ENCODE results near the gene ZNF519.

ZNF519 gene

GRCh38 chr18:14100503-14101286 is 31.5 kb downstream of the ZNF519 start:
- no peak overlapping the region for H3K4me3 ChIP-seq (ENCODE audit: insufficient read length, low read depth)
- peaks cover 17% of the 10 kb centered on the region for H3K36me3 ChIP-seq (ENCODE audit: insufficient read depth, insufficient read length, low read length)
- no peaks in the 10 kb centered on the region for H3K27me3 ChIP-seq (ENCODE audit: insufficient read depth, insufficient read length)
- H3K4me1 ChIP-seq (ENCODE audit: insufficient read depth, insufficient read length) = no peaks in the 10 kb centered on the region
- H3K9me3 ChIP-seq (ENCODE audit: insufficient read depth, low read length) = peaks cover 31% of the 10 kb centered on the region
- TF ChIP-seq YY1 (IDR thresholded peaks at IDR 0.05; ENCODE audit: insufficient read depth, insufficient read length) = no peak
- no peak for TF ChIP-seq SUZ12 (IDR thresholded peaks at IDR 0.05; ENCODE audit: extremely low read depth, insufficient read depth, insufficient read length)
- no peak for TF ChIP-seq ZNF274 (IDR thresholded peaks at IDR 0.05; ENCODE audit: low read depth, low read length)
- no peak overlapping the region for H3K9ac ChIP-seq (ENCODE audit: insufficient read length, low read depth)
- DNase-seq (ENCODE audit: low read depth, low spot score) = no peak

GRCh38 chr18:14098428-14098827 is 33.8 kb downstream of the ZNF519 start:
- H3K4me3 ChIP-seq (ENCODE audit: insufficient read length, low read depth) = no peak overlapping the region
- peaks cover 17% of the 10 kb centered on the region for H3K36me3 ChIP-seq (ENCODE audit: insufficient read depth, insufficient read length, low read length)
- no peaks in the 10 kb centered on the region for H3K27me3 ChIP-seq (ENCODE audit: insufficient read depth, insufficient read length)
- H3K9me3 ChIP-seq (ENCODE audit: insufficient read depth, low read length) = peaks cover 8% of the 10 kb centered on the region; the same call in 1 of the 2 replicates
- TF ChIP-seq YY1 (IDR thresholded peaks at IDR 0.05; ENCODE audit: insufficient read depth, insufficient read length) (no peak), ZNF274 (IDR thresholded peaks at IDR 0.05; ENCODE audit: low read depth, low read length) (no peak), SUZ12 (IDR thresholded peaks at IDR 0.05; ENCODE audit: extremely low read depth, insufficient read depth, insufficient read length) (no peak)
- no peak for DNase-seq (ENCODE audit: low read depth, low spot score)
- no peaks in the 10 kb centered on the region for H3K4me1 ChIP-seq (ENCODE audit: insufficient read depth, insufficient read length)
- H3K9ac ChIP-seq (ENCODE audit: insufficient read length, low read depth) = no peak overlapping the region

GRCh38 chr18:14097761-14098160 is 34.5 kb downstream of the ZNF519 start:
- no peak overlapping the region for H3K9ac ChIP-seq (ENCODE audit: insufficient read length, low read depth)
- H3K36me3 ChIP-seq (ENCODE audit: insufficient read depth, insufficient read length, low read length) = peaks cover 17% of the 10 kb centered on the region
- TF ChIP-seq YY1 (IDR thresholded peaks at IDR 0.05; ENCODE audit: insufficient read depth, insufficient read length) (no peak), SUZ12 (IDR thresholded peaks at IDR 0.05; ENCODE audit: extremely low read depth, insufficient read depth, insufficient read length) (no peak), ZNF274 (IDR thresholded peaks at IDR 0.05; ENCODE audit: low read depth, low read length) (no peak)
- DNase-seq (ENCODE audit: low read depth, low spot score) = no peak
- H3K4me3 ChIP-seq (ENCODE audit: insufficient read length, low read depth) = no peak overlapping the region
- H3K9me3 ChIP-seq (ENCODE audit: insufficient read depth, low read length) = peaks cover 1% of the 10 kb centered on the region; the same call in 1 of the 2 replicates
- no peaks in the 10 kb centered on the region for H3K27me3 ChIP-seq (ENCODE audit: insufficient read depth, insufficient read length)
- H3K4me1 ChIP-seq (ENCODE audit: insufficient read depth, insufficient read length) = no peaks in the 10 kb centered on the region

DNA sequence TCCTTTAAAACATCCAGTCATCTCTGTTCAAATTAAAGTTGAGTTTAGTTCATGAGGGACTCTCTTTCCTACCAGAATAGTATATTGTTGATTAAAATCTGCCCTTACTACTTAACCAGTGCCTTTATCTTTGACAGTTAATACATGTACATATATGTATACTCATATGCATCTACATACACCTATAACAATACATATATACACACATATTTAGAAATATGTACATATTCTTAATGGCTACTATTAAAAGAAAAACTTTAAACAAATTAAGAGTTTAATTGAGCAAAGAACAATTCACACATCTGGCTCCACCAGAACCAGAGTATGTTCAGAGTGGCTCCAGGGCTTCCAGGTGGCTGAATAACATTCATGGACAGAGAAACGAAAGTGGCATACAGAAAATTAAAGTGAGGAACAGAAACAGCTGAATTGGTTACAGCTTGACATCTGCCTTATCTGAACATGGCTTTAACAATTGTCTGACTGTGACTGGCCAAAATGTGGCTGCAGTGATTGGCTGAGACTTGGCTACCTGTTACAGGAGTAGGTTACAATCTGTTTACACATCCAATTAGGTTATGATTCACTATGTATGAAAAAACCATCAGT is 38.8 kb downstream of the ZNF519 start:
- TF ChIP-seq YY1 (IDR thresholded peaks at IDR 0.05; ENCODE audit: insufficient read depth, insufficient read length) (no peak), ZNF274 (IDR thresholded peaks at IDR 0.05; ENCODE audit: low read depth, low read length) (no peak), SUZ12 (IDR thresholded peaks at IDR 0.05; ENCODE audit: extremely low read depth, insufficient read depth, insufficient read length) (no peak)
- Histone ChIP-seq H3K4me3 (ENCODE audit: insufficient read length, low read depth) (no peak overlapping the region), H3K27me3 (ENCODE audit: insufficient read depth, insufficient read length) (no peaks in the 10 kb centered on the region), H3K9ac (ENCODE audit: insufficient read length, low read depth) (no peak overlapping the region), H3K4me1 (ENCODE audit: insufficient read depth, insufficient read length) (no peaks in the 10 kb centered on the region), H3K9me3 (ENCODE audit: insufficient read depth, low read length) (no peaks in the 10 kb centered on the region), H3K36me3 (ENCODE audit: insufficient read depth, insufficient read length, low read length) (peaks cover 9% of the 10 kb centered on the region)
- DNase-seq (ENCODE audit: low read depth, low spot score) = no peak

- Histone ChIP-seq H3K4me1 (ENCODE audit: insufficient read depth, insufficient read length) (no peaks in the 10 kb centered on the region), H3K9me3 (ENCODE audit: insufficient read depth, low read length) (no peaks in the 10 kb centered on the region), H3K27me3 (ENCODE audit: insufficient read depth, insufficient read length) (no peaks in the 10 kb centered on the region), H3K4me3 (ENCODE audit: insufficient read length, low read depth) (no peak overlapping the region), H3K9ac (ENCODE audit: insufficient read length, low read depth) (no peak overlapping the region), H3K36me3 (ENCODE audit: insufficient read depth, insufficient read length, low read length) (peaks cover 9% of the 10 kb centered on the region)
- TF ChIP-seq ZNF274 (IDR thresholded peaks at IDR 0.05; ENCODE audit: low read depth, low read length) (no peak), SUZ12 (IDR thresholded peaks at IDR 0.05; ENCODE audit: extremely low read depth, insufficient read depth, insufficient read length) (no peak), YY1 (IDR thresholded peaks at IDR 0.05; ENCODE audit: insufficient read depth, insufficient read length) (no peak)
- no peak for DNase-seq (ENCODE audit: low read depth, low spot score)
These were observed 39.5 kb downstream of the ZNF519 start for GRCh38 chr18:14092625-14093306.

DNA sequence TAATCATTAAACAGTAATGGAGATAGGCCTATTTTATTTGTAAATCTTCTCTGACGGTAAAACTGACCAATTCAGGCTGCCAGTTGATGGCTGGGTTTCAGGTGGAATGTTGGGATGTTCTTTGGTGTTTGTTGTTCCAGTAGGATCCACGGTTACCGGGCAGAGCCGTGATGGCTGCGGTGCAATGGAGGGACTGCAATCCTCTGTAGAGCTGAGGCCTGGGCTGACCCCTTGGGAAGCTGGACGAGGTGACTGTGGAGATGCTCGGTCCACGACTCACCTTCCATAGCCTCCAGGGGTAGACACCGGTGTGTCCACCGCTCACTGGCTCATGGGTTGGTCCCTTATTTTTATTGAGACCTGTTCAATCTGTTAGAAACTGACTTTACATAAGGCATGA is 42.5 kb downstream of the ZNF519 start:
- H3K4me3 ChIP-seq (ENCODE audit: insufficient read length, low read depth) = no peak overlapping the region
- H3K36me3 ChIP-seq (ENCODE audit: insufficient read depth, insufficient read length, low read length) = no peaks in the 10 kb centered on the region
- H3K9me3 ChIP-seq (ENCODE audit: insufficient read depth, low read length) = no peaks in the 10 kb centered on the region
- TF ChIP-seq ZNF274 (IDR thresholded peaks at IDR 0.05; ENCODE audit: low read depth, low read length) = no peak
- TF ChIP-seq YY1 (IDR thresholded peaks at IDR 0.05; ENCODE audit: insufficient read depth, insufficient read length) = no peak
- TF ChIP-seq SUZ12 (IDR thresholded peaks at IDR 0.05; ENCODE audit: extremely low read depth, insufficient read depth, insufficient read length) = no peak
- no peak for DNase-seq (ENCODE audit: low read depth, low spot score)
- H3K27me3 ChIP-seq (ENCODE audit: insufficient read depth, insufficient read length) = no peaks in the 10 kb centered on the region
- H3K9ac ChIP-seq (ENCODE audit: insufficient read length, low read depth) = no peak overlapping the region
- H3K4me1 ChIP-seq (ENCODE audit: insufficient read depth, insufficient read length) = peaks cover 7% of the 10 kb centered on the region

GRCh38 chr18:14089191-14089590 is 43.0 kb downstream of the ZNF519 start:
- H3K9ac ChIP-seq (ENCODE audit: insufficient read length, low read depth) = no peak overlapping the region
- TF ChIP-seq SUZ12 (IDR thresholded peaks at IDR 0.05; ENCODE audit: extremely low read depth, insufficient read depth, insufficient read length) (no peak), ZNF274 (IDR thresholded peaks at IDR 0.05; ENCODE audit: low read depth, low read length) (no peak), YY1 (IDR thresholded peaks at IDR 0.05; ENCODE audit: insufficient read depth, insufficient read length) (no peak)
- no peaks in the 10 kb centered on the region for H3K27me3 ChIP-seq (ENCODE audit: insufficient read depth, insufficient read length)
- peaks cover 7% of the 10 kb centered on the region for H3K4me1 ChIP-seq (ENCODE audit: insufficient read depth, insufficient read length)
- no peak overlapping the region for H3K4me3 ChIP-seq (ENCODE audit: insufficient read length, low read depth)
- no peaks in the 10 kb centered on the region for H3K9me3 ChIP-seq (ENCODE audit: insufficient read depth, low read length)
- H3K36me3 ChIP-seq (ENCODE audit: insufficient read depth, insufficient read length, low read length) = no peaks in the 10 kb centered on the region
- DNase-seq (ENCODE audit: low read depth, low spot score) = no peak
